Ishikawa (cell line): Measurements from ENCODE around the gene PRC1.
A peak's percentile ranks its signal among the peaks of the same experiment; 100 is the strongest.

Experiments used
- CEBPB ChIP-seq: IDR thresholded peaks from 2 replicates; pipeline ENCODE4 v1.6.1; 2012
- CREB1 ChIP-seq: IDR thresholded peaks from 2 replicates; pipeline ENCODE4 v1.6.1; 2012; ENCODE audit warnings: low read depth
- EGR1 ChIP-seq: IDR thresholded peaks from 2 replicates; pipeline ENCODE4 v1.6.1; 2012
- EP300 ChIP-seq: IDR thresholded peaks from 2 replicates; pipeline ENCODE4 v1.6.1; 2012; ENCODE audit warnings: borderline replicate concordance
- FOXM1 ChIP-seq: IDR thresholded peaks from 2 replicates; pipeline ENCODE4 v1.6.1; 2012; ENCODE audit warnings: low read depth, borderline replicate concordance
- NFIC ChIP-seq: IDR thresholded peaks from 2 replicates; pipeline ENCODE4 v1.6.1; 2012
- RAD21 ChIP-seq: IDR thresholded peaks from 2 replicates; pipeline ENCODE4 v1.6.1; 2012; ENCODE audit warnings: low read depth
- REST ChIP-seq: IDR thresholded peaks from 2 replicates; pipeline ENCODE4 v1.6.1; 2012; ENCODE audit warnings: low read depth, mild to moderate bottlenecking
- TAF1 ChIP-seq: IDR thresholded peaks from 2 replicates; pipeline ENCODE4 v1.6.1; 2012; ENCODE audit warnings: low read depth, mild to moderate bottlenecking
- TCF12 ChIP-seq: IDR thresholded peaks from 2 replicates; pipeline ENCODE4 v1.6.1; 2012; ENCODE audit warnings: low read depth
- TEAD4 ChIP-seq: IDR thresholded peaks from 2 replicates; pipeline ENCODE4 v1.6.1; 2012
- USF1 ChIP-seq: IDR thresholded peaks from 2 replicates; pipeline ENCODE4 v1.6.1; 2012
- YY1 ChIP-seq: IDR thresholded peaks from 2 replicates; pipeline ENCODE4 v1.6.1; 2012; ENCODE audit warnings: low read depth
- ZBTB7A ChIP-seq: IDR thresholded peaks from 2 replicates; pipeline ENCODE4 v1.6.1; 2012; ENCODE audit warnings: low read depth
- TF ChIP-seq, protein P1 (sequence below): IDR thresholded peaks from 2 replicates; pipeline ENCODE4 v1.6.1; 2012

Gene PRC1

GRCh38 chr15:90959028-90959595 lies 35.2 kb downstream of the PRC1 start:
- TF ChIP-seq TEAD4 (no peak), RAD21 (no peak), ZBTB7A (no peak)

- TF ChIP-seq REST, result no peak
- TF ChIP-seq EP300, result no peak
- no peak for TF ChIP-seq ZBTB7A
- TF ChIP-seq TCF12, result no peak
- TF ChIP-seq USF1, result no peak
- no peak for TF ChIP-seq TEAD4
- no peak for TF ChIP-seq FOXM1
- no peak for TF ChIP-seq RAD21
- no peak for TF ChIP-seq CREB1
- no peak for TF ChIP-seq YY1
These were observed 36.5 kb downstream of the PRC1 start for GRCh38 chr15:90957791-90958190.

DNA sequence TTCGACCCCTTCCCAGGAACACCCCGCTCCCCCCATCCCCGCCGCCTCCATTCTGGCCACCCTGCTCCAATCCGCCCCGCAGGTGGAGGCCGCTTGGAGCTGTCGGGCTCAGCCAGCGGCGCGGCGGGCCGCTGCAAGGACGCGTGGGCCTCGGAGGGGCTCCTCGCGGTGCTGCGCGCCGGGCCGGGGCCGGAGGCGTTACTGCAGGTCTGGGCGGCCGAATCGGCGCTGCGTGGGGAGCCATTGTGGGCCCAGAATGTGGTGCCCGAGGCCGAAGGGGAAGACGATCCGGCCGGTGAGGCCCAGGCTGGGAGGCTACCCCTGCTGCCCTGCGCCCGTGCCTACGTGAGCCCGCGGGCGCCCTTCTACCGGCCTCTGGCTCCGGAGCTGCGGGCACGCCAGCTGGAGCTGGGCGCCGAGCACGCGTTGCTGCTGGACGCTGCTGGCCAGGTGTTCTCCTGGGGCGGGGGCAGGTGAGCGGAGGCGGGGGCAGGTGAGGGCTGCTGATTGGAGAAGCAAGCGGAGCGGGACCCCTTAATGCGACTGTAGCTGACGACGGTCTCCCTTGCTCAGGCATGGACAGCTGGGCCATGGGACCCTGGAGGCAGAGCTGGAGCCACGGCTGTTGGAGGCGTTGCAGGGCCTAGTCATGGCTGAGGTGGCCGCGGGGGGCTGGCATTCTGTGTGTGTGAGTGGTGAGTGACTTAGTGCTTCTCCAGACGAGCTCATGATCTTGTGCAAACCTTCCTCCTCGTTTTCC lies 37.1 kb downstream of the PRC1 start:
- TF ChIP-seq RAD21 (no peak), NFIC (no peak), YY1 (no peak), CEBPB (no peak), REST (no peak)

DNA sequence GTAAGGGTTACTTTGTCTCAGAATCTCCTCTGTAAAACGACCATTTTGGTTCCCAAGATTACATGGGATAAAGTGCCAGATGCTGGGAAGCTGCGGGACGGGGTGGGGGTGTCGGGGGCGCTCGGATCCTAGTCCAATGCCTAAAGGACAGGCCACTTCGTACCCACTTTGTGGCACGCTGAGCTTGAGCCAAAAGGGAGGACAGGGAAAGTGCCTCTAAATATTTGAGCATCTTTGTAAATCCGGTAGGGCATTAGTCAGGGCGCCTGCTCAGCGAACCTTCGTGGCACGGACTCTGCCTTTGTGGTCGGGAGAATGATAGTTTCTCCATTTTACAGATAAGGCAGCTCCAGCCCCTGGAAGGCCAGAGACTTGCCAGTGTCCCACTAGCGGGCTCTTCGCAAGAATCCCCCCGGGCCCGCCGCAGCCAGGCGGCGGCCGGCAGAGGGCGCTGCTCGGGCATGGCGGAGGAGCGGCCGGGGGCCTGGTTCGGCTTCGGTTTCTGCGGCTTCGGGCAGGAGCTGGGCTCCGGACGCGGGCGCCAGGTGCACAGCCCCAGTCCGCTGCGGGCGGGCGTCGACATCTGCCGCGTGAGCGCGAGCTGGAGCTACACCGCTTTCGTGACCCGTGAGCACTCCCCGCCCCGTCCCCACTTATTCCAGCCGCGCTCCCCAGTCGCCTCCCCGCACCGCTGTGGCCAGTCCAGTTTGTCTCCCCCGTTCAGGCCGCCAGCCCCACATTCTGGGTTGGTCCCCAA lies 37.9 kb downstream of the PRC1 start:
- no peak for TF ChIP-seq NFIC
- TF ChIP-seq TAF1, result no peak; the same call in 1 of the 2 replicates
- TF ChIP-seq, protein P1, sequence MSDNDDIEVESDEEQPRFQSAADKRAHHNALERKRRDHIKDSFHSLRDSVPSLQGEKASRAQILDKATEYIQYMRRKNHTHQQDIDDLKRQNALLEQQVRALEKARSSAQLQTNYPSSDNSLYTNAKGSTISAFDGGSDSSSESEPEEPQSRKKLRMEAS, result 0 out of 2 replicates have a peak, but pooled peaks have one; percentile 29
- no peak for TF ChIP-seq TCF12
- TF ChIP-seq USF1, result no peak
- TF ChIP-seq ZBTB7A, result 0 out of 2 replicates have a peak, but pooled peaks have one; percentile 22
- no peak for TF ChIP-seq REST
- peak; percentile 18; the same call in 1 of the 2 replicates for TF ChIP-seq RAD21
- no peak for TF ChIP-seq FOXM1
- no peak for TF ChIP-seq CREB1
- TF ChIP-seq EP300, result no peak
- no peak for TF ChIP-seq CEBPB
- TF ChIP-seq EGR1, result no peak
- TF ChIP-seq TEAD4, result no peak
- TF ChIP-seq YY1, result peak; percentile 65; the same call in 1 of the 2 replicates
